ENCODE results near the gene MYH16.
"Not testable (repeated sequence)": the region's sequence is repeated elsewhere in the genome, so short reads cannot be mapped to it uniquely, and the experiment has no call there.

Gene MYH16

DNA sequence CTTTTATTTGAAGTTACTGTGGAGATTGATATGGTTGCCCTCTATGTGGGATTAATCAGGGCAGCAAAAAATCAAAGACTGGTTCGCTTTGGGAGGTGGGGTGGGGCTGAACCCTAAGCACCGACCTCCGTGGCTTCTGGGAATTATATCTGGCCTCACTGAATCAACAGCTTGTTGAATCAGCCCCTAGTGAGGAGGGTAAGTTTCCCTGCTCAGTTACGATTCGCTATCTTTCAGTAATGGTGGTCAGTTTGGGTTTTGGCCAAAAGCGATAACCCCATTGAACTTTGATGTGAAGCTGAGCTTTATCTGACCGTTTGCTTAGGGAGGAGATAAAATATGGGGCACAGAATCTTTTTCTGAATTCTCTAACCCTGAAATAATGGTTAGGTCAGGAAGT, 36.5 kb downstream of the MYH16 start:
- no peak for DNase-seq

DNA sequence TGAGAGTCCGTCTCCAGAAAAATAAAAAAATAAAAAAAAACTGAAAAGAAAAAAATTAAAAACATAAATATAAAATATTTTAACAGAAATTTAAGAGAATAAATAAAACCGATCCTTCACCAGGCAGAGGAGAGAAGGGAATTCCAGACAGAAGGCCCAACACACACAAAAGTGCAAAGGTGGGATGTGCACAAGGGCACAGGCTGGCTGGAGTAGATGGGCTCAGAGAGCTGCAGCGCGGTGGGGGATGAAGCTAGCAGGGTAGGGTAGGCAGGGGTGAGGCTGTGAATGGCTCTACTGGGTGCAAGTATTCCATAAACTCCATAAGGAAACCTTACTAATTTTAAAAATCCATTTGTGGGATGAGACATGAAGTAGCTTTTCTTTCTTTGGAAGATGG, 37.4 kb downstream of the MYH16 start:
- DNase-seq, result no peak

DNA sequence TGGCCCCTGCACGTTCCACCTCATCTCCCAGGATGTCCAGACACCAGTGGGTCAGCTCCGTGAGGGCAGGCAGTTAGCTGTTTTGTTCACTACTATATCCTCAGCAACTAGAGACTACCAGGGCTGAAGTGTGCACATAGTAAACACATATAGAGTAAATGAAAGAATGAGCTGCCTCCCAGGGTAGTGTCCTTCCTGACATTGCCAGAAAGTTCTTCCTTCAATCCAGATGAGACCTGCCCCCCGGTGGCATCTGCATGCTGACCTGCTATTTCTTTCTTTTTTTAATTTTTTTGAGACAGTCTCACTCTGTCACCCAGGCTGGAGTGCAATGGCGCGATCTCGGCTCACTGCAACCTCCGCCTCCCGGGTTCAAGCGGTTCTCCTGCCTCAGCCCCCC, 39.1 kb downstream of the MYH16 start:
- no peak for DNase-seq

DNA sequence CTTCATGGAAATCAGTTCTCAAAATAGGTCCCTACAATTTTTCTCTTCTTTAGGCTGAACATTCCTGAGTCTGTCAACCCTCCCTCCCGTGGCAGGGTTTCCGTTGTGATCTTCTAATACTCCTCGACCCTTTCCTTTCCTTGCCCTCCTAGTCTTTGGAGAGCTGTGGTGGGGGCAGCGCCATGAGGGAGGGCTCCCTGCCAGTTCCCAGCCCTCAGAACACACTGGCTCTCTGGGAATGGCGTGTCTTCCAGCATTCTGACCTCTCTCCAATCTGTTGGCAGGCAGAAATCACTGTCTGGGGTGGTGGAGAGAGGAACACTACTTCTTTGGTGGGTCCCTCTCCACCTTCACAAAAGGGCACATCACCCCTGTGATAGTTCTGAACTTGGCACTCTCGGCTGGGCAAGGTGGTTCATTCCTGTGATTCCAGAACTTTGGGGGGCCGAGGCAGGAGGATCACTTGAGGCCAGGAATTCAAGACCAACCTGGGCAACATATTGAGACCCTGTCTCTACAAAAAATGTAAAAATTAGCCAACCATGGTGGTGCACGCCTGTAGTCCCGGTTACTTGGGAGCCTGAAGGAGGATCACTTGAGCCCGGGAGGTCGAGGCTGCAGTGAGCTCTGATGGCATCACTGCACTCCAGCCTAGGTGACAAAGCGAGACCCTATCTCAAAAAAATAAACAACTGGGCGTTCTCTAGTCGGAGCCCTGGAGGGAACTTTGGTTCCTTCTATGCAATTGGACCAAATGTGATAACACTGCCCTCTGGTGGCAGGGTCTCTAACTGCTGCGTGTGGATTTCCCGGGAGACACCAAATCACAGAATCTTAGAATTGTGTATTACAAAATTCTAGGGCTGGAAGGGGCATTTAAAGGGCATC, 39.9 kb downstream of the MYH16 start:
- no peak for DNase-seq

DNA sequence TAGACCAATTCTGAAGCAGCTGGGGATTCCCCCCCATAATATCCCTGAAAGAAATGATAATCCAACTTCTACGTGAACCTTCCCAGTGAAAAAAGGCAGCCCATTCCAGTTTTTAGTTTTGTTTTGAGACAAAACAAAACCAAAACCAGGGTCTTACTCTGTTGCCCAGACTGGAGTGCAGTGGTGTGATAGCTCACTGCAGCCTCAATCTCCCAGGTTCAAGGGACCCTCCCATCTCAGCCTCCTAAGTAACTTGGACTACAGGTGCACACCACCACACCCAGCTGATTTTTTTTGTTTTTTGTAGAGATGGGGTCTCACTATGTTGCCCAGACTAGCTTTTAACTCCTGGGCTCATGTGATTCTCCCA, 40.5 kb downstream of the MYH16 start:
- DNase-seq, result no peak

DNA sequence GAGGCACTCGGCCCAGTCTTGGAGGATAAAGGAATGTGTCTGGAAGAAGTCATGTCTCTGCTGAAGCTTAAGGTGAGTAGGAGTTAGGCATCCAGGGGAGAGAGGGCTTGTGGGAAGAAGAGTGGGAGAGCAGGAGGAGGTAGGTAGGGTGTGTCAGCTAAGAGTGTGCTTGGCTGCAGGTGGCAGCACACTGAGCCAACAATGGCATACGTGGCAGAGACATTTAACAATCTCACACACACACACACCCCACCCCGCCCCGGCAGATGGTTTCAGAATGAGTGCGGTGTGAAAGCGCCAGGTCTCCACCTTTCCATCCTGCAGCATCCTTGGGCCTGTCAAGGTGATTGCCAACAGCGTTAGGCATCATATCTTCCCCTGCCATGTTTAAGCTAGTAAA, 41.9 kb downstream of the MYH16 start:
- no peak for DNase-seq

DNA sequence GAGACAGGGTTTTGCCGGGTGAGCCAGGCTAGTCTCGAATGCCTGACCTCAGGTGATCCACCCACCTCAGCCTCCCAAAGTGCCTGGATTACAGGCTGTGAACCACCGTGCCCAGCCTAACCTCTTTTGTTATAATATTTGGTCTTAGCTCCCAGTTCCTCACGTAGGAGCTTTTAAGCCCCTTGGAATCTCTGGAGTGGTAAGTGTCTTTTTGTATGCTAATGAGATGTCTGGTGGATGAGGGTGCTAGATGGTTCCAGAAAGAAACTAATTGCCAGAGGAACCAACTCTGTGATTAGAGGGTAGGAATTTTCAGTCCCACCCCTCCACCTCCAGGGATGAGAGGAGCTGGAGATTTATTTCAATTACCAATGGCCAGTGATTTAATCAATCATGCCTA, 47.7 kb downstream of the MYH16 start:
- no peak for DNase-seq

DNA sequence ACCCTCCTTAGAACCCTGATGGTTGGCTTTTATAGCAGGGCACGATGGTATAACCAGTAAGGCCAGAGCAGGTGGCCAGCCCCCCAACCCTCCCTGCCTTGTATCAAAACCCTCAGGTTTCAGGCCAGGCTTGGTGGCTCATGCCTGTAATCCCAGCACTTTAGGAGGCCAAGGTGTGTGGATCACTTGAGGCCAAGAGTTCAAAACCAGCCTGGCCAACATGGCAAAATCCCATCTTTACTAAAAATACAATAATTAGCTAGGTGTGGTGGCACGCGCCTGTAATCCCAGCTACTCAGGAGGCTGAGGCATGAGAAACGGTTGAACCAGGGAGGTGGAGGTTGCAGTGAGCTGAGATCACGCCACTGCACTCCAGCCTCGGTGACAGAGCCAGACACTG, 50.0 kb downstream of the MYH16 start:
- not testable (repeated sequence) for DNase-seq

DNA sequence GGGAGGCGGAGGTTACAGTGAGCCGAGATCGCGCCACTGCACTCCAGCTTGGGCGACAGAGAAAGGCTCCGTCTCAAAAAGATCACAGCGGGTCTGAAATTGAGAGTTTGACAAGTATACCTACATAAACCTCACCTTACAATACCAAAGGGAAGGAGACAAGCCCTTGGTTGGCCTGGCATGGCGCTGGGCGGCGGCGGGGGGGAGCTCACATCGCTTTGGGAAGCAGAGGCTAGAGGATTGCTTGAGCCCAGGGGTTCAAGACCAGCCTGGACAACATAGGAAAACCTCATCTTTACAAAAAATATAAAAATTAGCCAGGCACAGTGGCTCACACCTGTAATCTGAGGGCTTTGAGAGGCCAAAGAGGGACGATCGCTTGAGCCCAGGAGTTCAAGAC, 51.9 kb downstream of the MYH16 start:
- DNase-seq, result no peak

DNA sequence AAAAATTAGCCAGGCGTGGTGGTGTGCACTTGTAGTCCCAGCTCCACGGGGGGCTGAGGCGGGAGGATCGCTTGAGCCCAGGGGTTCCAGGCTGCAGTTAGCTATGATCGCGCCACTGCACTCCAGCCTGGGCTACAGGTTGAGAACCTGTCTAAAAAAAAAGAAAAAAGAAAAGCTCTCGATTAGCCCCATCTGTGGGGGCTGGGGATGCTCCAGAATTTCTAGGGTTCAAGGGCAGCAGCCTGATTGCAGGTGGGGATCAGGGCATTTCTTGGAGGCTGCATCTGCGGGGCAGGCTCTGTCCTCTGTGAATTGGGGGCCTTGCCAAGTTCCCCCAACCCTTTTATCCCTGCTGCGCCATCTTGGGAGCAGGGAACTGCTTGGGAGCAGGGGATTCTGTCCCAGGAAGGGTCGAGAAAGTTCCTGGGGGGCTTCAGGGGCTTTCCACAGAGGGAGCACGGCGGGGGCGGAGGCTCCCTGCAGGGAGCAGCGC, 52.4 kb downstream of the MYH16 start:
- no peak for DNase-seq

DNA sequence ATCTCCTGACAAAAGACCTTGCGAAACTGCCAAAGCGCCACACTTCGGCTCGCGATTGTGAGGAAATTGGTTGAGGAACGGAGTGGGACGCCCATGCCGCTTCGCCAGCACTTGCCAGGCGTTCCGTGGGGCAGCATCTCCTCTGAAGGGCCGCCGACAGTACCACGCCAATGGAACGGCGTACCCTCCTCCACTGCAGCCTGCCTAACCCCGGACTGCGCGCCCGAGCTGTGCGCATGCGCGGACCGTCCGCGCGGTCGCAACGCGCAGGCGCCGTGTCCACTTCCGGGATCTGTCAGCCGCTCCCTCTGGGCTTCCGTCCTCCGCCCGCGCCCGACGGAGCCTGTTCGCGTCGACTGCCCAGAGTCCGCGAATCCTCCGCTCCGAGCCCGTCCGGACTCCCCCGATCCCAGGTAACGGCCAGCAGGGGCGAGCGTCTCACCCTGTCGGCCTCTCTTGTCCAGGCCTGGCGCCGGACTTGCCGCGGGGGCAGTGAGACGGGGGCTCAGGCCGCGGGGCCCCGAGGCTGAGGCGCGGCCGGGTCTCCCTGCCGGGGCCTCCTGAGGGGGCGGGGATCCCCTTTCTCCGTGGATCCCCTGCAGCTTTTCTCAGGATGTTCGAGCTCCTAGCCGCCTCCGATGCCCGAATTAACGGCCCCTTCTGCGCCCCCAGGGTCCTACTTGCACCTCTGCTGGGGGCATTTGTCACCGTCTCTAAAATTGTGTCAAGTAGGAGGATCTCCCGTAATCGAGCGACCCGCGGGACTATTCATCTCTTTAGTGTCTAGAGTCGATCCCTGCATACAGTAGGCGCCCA, 53.2 kb downstream of the MYH16 start, which contains the start of gene ARPC1A:
Gene ARPC1A (plus strand): TSS at position 307 of the 816 bp plus-strand sequence. CDS start 7,456 bp downstream, outside the sequence.
- peak; percentile 88 for DNase-seq

DNA sequence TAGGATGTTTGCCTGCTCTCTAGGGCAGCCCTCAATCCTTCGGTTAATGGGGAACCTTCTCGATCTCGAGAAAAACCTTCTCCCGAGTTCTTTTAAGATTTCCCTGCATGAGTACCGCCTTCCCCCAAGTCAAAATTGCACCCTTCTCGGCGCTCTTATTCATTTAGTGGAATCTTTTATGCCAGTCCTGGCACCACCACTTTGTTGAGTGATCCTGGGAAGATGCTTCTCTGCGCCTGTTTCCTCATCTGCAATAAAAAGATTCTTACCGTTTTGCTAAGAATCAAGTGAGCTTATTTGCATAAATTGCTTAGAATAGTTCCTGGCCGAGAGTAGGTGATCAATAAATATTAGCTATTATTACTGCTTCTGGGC, 53.8 kb downstream of the MYH16 start:
- no peak for DNase-seq

DNA sequence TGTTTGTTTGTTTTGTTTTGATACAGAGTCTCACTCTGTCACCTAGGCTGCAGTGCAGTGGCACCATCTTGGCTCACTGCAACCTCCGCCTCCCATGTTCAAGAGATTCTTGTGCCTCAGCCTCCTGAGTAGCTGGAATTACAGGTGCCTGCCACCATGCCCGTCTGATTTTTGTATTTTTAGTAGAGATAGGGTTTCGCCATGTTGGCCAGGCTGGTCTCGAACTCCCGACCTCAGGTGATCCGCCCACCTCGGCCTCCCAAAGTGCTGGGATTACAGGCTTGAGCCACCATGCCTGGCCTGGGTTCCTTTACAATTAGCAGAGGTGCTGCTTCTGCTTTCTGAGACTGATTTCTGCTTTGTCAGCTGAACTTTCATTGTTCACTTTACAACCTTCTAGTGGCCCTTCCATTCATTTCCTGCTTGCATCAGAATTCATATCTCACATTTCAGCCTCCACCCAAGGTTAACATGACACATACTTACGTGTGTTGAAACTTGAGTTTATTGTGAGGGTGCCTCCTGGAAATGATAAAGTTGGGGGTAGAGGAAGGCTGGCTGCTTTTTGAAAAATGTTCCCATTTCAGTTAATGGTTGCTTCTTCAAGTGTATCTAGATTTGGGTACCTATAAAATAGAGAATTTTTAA, 57.8 kb downstream of the MYH16 start:
- not testable (repeated sequence) for DNase-seq

DNA sequence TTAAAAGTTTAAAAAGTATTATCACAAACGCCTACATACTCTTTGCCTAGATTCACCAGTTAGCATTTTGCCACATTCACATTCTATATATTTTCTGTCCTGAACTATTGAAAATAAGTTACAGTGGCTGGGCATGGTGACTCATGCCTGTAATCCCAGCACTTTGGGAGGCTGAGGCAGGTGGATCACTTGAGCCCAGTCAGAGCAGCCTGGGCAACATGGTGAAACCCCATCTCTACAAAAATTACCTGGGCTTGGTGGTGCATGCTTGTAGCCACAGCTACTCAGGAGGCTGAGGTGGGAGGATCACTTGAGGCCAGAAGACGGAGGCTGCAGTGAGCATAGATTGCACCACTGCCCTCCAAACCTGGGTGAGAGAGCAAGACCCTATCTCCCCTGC, 58.4 kb downstream of the MYH16 start:
- DNase-seq, result no peak

DNA sequence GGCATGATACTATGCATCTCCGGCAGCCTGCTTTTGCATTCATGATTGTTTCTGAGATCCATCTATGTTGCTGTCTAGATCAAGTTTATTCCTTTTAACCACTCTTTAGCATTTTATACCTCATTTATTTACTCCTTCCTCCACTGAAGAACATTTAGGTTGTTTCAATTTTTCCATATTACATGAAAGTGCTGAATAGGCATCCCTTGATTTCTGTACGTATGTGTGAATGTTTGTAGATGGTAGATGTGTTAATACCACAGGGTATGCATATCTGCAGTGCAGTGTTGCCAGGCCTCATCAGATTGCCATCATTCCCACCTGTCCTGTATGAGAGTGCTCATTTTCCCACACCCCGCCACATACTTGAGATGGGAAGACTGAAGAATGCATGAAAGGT, 67.0 kb downstream of the MYH16 start:
- DNase-seq, result no peak

DNA sequence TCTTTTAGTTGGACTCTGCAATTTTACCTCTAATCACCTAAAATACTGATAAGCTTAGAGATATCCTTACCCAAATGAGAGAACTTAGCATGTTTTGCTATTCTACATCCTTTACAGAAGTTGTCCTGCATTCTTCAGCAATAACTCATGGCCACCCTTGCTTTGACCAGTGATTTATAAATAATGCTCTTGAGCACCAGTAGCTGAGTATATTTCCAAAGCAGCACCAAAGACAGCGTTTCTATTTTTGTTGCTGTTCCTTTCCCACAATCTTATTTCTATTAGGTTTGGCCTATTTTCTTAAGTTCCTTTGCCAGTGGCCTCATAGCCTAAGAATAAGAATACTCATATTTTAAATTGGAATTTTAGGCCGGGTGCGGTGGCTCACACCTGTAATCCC, 68.0 kb downstream of the MYH16 start:
- DNase-seq, result no peak

DNA sequence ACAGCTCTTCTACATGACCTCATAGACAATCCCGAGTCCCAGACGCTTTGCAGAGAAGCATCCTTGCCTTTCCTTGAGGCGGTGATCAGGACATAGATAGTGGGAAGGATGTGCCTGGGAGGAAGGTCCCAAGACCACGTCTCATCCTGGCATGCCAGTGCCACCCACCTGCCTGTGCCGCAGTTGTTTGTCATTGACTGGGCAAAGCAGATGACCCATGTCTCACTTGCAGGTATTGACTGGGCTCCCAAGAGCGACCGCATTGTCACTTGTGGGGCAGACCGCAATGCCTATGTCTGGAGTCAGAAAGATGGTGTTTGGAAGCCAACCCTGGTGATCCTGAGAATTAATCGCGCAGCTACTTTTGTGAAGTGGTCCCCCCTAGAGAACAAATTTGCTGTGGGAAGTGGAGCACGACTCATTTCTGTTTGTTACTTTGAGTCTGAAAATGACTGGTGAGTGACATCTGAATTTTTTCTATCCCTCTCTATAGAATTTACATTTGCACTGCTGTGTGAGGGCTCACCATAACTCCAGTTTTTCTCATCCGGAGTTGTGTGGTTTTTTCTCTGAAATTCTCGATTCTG, 71.5 kb downstream of the MYH16 start:
- no peak for DNase-seq

DNA sequence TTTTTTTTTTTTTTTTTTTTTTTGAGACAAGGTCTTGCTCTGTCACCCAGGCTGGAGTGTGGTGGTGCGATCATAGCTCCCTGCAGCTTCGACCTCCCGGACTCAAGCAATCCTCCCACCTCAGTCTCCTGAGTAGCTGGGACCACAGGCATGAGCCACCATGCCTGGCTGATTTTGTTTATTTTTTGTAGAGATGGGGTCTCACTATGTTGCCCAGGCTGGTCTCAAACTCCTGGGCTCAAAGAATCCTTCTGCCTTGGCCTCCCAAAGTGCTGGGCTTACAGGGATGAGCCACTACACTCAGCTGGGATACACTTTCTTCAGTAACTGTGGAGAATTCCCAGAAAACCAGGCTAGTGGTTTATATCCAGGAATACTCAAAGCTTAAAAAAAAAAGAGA, 78.0 kb downstream of the MYH16 start:
- not testable (repeated sequence) for DNase-seq

DNA sequence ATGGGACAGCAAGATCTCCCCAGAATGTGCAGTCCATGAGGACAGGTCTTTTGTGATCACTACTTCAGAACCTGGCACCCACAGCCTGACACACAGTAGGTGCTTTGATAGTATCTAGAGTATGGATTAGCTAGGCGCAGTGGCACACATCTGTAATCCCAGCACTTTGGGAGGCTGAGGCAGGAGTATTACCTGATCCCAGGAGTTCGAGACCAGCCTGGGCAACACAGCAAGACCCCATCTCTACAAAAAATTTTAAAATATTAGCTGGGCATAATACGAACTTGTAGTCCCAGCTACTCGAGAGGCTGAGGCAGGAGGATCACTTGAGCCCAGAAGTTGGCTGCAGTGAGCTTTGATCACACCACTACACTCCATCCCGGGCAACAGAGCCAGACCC, 79.6 kb downstream of the MYH16 start:
- DNase-seq, result no peak

DNA sequence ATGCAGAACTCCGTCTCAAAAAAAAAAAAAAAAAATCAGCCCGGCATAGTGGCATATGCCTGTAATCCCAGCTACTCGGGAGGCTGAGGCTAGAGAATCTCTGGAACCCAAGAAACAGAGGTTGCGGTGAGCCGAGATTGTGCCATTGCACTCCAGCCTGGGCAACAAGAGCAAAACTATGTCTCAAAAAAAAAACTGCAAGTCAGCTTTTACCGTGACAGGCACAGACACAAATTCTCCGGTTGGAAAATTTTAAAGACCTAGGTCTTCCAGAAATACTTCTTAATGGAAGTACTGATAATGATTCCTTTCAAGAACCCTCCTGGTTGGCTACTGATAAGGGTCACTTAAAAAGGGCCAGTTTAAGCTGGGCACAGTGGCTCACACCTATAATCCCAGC, 82.5 kb downstream of the MYH16 start:
- DNase-seq, result no peak

DNA sequence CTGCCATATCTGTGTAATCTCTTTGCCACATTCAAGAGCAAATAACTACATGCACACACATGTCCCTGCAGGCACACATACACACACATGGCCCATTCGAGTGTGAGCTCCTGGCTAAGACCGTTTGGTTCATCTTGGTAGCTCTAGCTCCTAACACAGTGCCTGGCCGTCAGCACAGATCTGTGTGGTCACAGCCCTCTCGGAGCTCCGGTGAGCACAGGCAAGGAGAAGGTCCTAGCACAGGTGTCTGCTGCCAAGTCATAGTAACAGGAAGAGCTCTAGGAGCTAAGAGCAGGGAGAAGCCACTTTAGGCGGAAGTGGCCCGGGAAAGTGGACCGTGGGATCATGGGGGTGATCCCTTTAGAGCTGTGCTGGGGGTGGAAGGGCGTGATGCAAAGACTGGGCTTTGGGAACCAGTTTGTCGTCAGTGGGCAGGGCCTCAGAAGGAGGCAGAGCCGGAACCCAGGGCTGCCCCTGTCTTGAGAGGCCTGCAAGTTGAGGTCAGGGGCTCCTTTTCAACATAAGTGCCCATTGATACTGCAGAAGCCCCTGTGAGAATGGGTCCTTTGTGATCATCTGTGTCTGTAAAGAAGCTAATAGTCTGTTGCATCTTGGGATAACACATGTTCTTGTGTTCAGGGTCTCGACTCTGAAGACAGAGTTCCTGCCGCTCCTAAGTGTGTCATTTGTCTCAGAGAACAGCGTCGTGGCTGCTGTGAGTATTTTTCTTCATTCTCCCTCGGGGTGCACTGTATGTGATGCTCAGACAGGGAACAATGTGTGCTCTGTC, 85.3 kb downstream of the MYH16 start:
- DNase-seq, result no peak

DNA sequence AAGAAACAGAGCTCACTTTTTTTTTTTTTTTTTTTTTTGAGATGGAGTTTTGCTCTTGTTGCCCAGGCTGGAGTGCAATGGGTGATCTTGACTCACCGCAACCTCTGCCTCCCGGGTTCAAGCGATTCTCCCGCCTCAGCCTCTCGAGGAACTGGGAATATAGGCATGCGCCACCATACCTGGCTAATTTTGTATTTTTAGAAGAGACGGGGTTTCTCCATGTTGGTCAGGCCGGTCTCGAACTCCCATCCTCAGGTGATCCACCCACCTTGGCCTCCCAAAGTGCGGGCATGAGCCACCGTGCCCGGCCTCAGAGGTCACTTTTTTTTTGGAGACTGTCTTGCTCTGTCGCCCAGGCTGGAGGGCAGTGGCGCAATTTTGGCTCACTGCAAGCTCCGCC, 85.9 kb downstream of the MYH16 start:
- DNase-seq, result not testable (repeated sequence)

All from DMS 273 treated with DMSO at 0.1 percent for 48 hours (cell line).